ENCODE data around the gene ENTPD1. TPM values are rescaled to one million over a fixed set of nuclear protein-coding genes. Genes with fewer than 3 reads are reported as not detected.

Gene ENTPD1
- polyA plus RNA-seq, 1 donor from 2014 or later, result 48.0 TPM

- Mint-ChIP-seq H3K27me3 (no peaks in the 10 kb centered on the region), H3K27ac (peak overlapping the region; percentile 92 to 98 (median 96)), H3K4me1 (peaks cover 61 to 75% (median 67%) of the 10 kb centered on the region in 3 donors), H3K9me3 (no peaks in the 10 kb centered on the region), H3K36me3 (peaks cover 7% of the 10 kb centered on the region), H3K4me3 (peak overlapping the region in 3 of 4 donors; percentile 46 to 81 (median 79))
Measured at GRCh38 chr10:95782318-95782717, 26.4 kb downstream of the ENTPD1 start.

DNA sequence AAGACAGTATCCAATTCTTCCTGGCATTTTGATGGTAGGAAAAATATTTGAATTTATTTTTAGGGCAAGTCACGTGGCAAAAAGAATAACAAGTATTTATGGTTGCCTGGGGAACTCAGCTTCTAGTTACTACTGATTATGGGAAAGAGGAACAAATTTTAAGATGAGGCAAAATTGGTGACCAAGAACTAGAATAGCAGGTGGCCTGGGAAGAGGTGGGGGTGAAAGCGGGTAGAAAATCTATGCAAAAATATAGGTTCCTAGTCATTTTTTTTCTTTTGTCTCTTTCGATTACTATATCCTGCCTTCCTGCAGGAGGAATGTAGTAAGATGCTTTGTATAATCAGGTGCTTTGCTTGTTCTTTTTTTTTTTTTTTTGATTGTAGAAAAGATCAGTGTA lies 27.8 kb downstream of the ENTPD1 start:
- Mint-ChIP-seq H3K36me3 (peaks cover 7% of the 10 kb centered on the region), H3K4me1 (peaks cover 67 to 83% (median 76%) of the 10 kb centered on the region in 3 donors), H3K4me3 (peak overlapping the region in 3 of 4 donors; percentile 69 to 85 (median 84)), H3K9me3 (no peaks in the 10 kb centered on the region), H3K27me3 (no peaks in the 10 kb centered on the region), H3K27ac (peak overlapping the region; percentile 92 to 98 (median 96))

DNA sequence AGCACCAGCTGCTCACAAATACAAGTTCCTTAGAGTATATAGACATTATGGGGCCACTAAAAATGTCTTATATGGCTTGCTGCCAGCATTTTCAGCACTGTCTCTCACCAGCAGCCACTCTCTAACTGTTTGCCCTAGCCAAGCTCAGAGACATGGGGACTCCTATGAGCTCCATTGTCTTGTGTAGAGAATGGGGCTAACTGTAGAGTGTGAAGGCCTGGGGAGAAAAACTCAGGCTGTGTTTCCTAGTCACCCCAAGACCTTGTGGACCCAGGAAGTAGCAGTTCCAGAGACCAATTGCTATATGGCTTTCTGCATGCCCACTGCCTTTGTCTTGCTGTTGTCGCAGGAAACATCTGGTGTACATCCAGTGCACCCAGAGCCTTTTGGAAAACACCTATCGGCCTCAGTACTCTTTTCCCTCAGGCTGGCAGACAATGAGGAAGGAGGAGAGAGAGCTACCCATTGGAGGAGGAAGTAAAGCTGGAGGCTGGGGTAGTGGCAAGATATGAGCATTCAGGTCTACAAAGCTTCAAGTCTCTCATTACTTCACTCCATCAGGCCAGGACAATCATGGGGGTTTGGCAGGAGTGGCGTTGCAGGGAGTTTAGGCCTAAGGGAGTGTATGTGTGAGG lies 28.4 kb downstream of the ENTPD1 start:
- peak overlapping the region; percentile 92 to 98 (median 96) for H3K27ac Mint-ChIP-seq

GRCh38 chr10:95785317-95785716 lies 29.4 kb downstream of the ENTPD1 start:
- Mint-ChIP-seq H3K4me1 (peaks cover 64 to 82% (median 75%) of the 10 kb centered on the region in 3 donors), H3K9me3 (no peaks in the 10 kb centered on the region), H3K36me3 (peaks cover 9% of the 10 kb centered on the region), H3K27ac (peak overlapping the region; percentile 92 to 98 (median 96)), H3K4me3 (peak overlapping the region; percentile 42 to 91 (median 77)), H3K27me3 (no peaks in the 10 kb centered on the region)

More for the DNA sequence above, 28.4 kb downstream of the ENTPD1 start:
- Mint-ChIP-seq H3K4me1 (peaks cover 64 to 82% (median 76%) of the 10 kb centered on the region in 3 donors), H3K36me3 (peaks cover 7% of the 10 kb centered on the region), H3K4me3 (peak overlapping the region in 3 of 4 donors; percentile 69 to 91 (median 85)), H3K27me3 (no peaks in the 10 kb centered on the region), H3K9me3 (no peaks in the 10 kb centered on the region)

DNA sequence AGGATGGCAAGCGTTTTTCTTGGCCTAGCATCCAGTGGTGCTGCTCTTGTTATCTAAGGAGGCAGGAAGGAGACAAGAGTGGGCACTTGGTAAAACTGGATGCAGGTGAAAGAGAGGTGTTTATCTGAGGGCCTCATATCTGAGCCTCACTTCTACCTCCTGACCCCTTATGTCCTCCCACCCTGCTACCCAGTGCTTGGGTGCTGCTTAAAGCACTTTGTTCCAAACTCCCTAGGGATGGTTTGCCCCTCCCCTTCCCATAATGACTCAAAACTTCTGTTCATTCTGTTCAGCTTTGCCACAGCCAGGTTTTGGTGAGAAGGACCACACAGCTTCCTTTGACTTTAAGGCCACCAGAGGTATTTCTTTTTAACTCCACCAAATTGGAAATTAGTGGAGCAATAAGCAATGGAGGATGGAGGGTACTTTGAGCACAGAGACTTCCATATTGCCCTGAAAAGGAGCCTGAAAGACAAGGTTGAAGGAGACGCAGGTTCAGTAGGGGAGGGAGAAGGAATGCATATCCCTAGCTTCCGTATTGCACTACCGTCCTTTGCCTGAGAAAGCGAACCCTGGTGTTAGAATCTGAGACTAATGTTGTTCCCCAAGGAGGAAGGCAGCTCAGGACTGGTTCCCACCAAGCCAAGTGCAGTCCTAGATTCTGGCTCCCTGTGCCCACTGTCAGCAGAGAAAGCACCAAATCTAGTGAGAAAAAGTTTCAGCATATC lies 30.1 kb downstream of the ENTPD1 start:
- Mint-ChIP-seq H3K36me3 (peaks cover 3% of the 10 kb centered on the region), H3K27ac (peak overlapping the region; percentile 92 to 98 (median 96)), H3K9me3 (no peaks in the 10 kb centered on the region), H3K4me1 (peaks cover 67 to 81% (median 75%) of the 10 kb centered on the region in 3 donors), H3K27me3 (no peaks in the 10 kb centered on the region), H3K4me3 (peak overlapping the region in 3 of 4 donors; percentile 39 to 91 (median 69))

DNA sequence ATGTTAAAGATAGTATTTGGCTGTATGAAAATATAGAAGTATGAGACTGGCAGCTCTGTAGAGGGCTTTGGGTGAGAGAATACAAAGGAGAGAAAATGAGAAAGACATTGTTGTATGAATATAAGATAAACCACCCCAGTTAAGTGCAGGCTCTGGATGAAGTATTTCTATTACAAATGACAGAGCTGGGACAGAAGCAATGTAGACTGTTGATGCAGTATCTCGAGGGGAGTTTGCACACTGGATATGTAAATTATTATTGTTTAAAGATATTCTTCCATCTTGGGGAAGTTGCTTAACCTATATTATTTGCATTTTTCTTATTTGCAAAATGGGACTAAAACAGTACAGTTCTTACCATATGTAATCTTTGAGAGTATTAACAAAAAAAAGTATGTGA lies 31.5 kb downstream of the ENTPD1 start:
- H3K27me3 Mint-ChIP-seq, result no peaks in the 10 kb centered on the region
- H3K4me3 Mint-ChIP-seq, result peak overlapping the region; percentile 39 to 85 (median 59)
- H3K9me3 Mint-ChIP-seq, result no peaks in the 10 kb centered on the region
- peaks cover 2% of the 10 kb centered on the region for H3K36me3 Mint-ChIP-seq
- peaks cover 75 to 86% (median 83%) of the 10 kb centered on the region in 3 donors for H3K4me1 Mint-ChIP-seq
- peak overlapping the region; percentile 11 to 98 (median 92) for H3K27ac Mint-ChIP-seq

DNA sequence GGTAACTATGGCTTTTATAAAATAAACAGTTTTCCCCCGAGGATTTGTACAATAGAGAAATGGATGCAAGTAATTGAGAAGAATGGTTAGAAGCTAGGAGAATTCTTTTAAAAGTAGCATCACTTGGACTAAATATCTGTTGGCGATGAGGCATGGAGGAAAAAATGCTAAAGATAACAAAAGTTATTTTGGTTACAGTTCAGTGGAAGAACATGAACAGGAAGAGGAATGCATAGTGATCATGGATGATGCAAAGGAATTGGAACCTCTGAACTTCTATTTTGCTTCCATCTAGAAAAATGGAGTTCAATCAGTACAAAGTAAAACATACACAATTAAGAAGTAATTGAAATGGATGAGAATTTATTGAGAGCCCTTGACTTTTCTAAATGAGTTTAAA lies 32.9 kb downstream of the ENTPD1 start:
- peak overlapping the region in 1 of 3 donors; percentile 9 for H3K27ac Mint-ChIP-seq
- H3K4me1 Mint-ChIP-seq, result peaks cover 75 to 83% (median 80%) of the 10 kb centered on the region in 3 donors
- peaks cover 2% of the 10 kb centered on the region for H3K36me3 Mint-ChIP-seq
- H3K9me3 Mint-ChIP-seq, result no peaks in the 10 kb centered on the region
- H3K27me3 Mint-ChIP-seq, result no peaks in the 10 kb centered on the region
- H3K4me3 Mint-ChIP-seq, result peak overlapping the region in 2 of 4 donors; percentile 39

DNA sequence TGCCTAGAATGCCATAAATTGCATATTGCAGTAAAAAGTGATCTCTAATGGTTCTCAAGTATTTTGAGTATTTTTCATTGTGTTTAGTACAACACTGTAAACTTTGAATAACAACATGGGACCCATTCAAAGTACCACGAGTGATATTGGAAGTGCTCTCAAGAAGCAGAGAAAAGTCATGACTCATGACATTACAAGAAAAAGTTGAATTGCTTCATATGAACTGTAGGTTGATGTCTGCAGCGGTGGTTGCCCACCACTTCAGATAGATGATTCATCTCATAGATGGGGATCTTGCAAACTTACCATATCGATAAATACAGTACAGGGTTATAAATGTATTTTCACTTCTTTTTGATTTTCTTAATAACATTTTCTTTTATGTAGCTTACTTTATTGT lies 33.9 kb downstream of the ENTPD1 start:
- H3K36me3 Mint-ChIP-seq, result peaks cover 2% of the 10 kb centered on the region
- H3K27ac Mint-ChIP-seq, result peak overlapping the region in 1 of 3 donors; percentile 25
- no peaks in the 10 kb centered on the region for H3K9me3 Mint-ChIP-seq
- peak overlapping the region in 3 of 4 donors; percentile 10 to 49 (median 13) for H3K4me3 Mint-ChIP-seq
- H3K27me3 Mint-ChIP-seq, result no peaks in the 10 kb centered on the region
- H3K4me1 Mint-ChIP-seq, result peaks cover 71 to 79% (median 78%) of the 10 kb centered on the region in 3 donors

DNA sequence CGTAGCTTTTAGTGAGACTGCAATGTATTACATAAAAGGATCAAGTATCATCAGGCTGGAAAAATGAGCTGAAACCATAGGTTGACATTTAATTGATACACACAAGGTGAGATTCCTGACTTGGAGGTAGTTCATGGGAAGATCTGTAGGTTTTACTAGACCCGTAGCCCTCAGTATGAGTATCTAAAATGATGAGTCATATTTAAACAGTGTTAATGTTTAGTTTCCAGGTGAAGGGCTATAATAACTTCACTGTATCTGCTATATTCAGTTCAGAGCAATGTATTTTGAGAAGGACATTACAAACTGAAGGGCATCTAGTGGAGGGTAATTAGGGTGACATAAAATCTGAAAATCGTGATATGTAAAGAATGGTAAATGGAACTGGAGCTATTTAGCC lies 35.0 kb downstream of the ENTPD1 start:
- Mint-ChIP-seq H3K27me3 (no peaks in the 10 kb centered on the region), H3K36me3 (peaks cover 2% of the 10 kb centered on the region), H3K4me3 (peak overlapping the region in 3 of 4 donors; percentile 7 to 83 (median 53)), H3K4me1 (peaks cover 67 to 74% (median 72%) of the 10 kb centered on the region in 3 donors), H3K27ac (peak overlapping the region; percentile 6 to 90 (median 76)), H3K9me3 (no peaks in the 10 kb centered on the region)

GRCh38 chr10:95791425-95791979 lies 35.5 kb downstream of the ENTPD1 start:
- Mint-ChIP-seq H3K4me3 (peak overlapping the region in 3 of 4 donors; percentile 53 to 83 (median 74)), H3K9me3 (no peaks in the 10 kb centered on the region), H3K27me3 (no peaks in the 10 kb centered on the region), H3K27ac (peak overlapping the region; percentile 76 to 90 (median 85)), H3K36me3 (peaks cover 2% of the 10 kb centered on the region), H3K4me1 (peaks cover 70 to 74% (median 73%) of the 10 kb centered on the region in 3 donors)

DNA sequence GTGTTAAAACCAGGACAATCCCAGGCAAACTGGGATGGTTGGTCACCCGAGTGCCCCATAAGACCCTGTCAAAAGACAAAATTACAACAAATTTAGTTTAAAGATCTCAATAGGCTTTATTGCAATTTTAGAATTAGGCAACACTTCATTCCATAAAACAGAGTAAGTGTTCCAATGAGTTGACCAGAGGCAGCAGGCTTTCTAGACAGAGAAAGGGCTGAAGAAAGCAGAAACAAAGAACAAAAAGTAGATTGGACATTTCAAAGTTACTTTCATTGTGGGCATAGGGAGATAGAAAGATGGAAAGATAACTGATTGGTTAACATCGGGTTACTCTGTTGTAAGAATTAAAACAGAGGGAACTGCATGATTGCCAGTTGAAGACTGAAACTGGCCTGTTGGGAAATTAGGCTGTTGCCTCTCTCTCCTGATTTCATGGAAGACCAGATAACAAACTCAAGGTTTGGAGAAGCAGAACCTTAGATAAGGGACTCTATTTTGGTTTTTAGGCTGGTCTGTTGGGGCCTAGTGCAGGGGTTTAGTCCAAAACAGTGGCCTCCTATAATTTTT lies 36.3 kb downstream of the ENTPD1 start:
- Mint-ChIP-seq H3K27ac (peak overlapping the region; percentile 76 to 90 (median 85)), H3K4me1 (peaks cover 71 to 75% (median 73%) of the 10 kb centered on the region in 3 donors), H3K9me3 (no peaks in the 10 kb centered on the region), H3K27me3 (no peaks in the 10 kb centered on the region), H3K36me3 (peaks cover 3% of the 10 kb centered on the region), H3K4me3 (peak overlapping the region in 3 of 4 donors; percentile 53 to 88 (median 73))

DNA sequence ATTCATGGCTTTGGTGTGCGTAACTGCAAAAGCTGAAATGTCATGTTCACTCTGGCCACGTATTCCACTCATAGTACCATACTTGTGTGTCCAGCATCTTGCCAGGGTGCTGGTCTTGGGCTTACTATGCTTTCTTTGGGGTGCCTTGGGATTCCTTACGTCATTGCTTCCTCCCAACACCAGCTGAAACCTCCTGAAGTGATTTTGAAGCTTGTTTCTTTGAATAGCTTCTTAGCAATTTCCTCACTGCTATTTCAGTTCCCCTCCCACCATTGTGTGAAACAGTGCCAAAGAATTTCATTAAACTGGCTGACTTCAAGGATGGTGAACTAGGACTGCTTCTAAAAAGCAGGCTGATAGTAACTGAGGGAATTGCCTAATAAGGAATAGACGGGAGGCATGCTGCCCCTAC lies 36.9 kb downstream of the ENTPD1 start:
- Mint-ChIP-seq H3K27ac (peak overlapping the region; percentile 76 to 90 (median 85)), H3K9me3 (no peaks in the 10 kb centered on the region), H3K36me3 (peaks cover 3% of the 10 kb centered on the region), H3K4me3 (peak overlapping the region in 3 of 4 donors; percentile 53 to 88 (median 75)), H3K27me3 (no peaks in the 10 kb centered on the region), H3K4me1 (peaks cover 69 to 71% (median 71%) of the 10 kb centered on the region in 3 donors)

- no peaks in the 10 kb centered on the region for H3K9me3 Mint-ChIP-seq
- peak overlapping the region; percentile 39 to 88 (median 64) for H3K4me3 Mint-ChIP-seq
- H3K36me3 Mint-ChIP-seq, result peaks cover 6% of the 10 kb centered on the region
- H3K27ac Mint-ChIP-seq, result peak overlapping the region; percentile 76 to 91 (median 85)
- H3K4me1 Mint-ChIP-seq, result peaks cover 69 to 74% (median 74%) of the 10 kb centered on the region in 3 donors
- H3K27me3 Mint-ChIP-seq, result no peaks in the 10 kb centered on the region
Measured at GRCh38 chr10:95793401-95794045, 37.6 kb downstream of the ENTPD1 start.

DNA sequence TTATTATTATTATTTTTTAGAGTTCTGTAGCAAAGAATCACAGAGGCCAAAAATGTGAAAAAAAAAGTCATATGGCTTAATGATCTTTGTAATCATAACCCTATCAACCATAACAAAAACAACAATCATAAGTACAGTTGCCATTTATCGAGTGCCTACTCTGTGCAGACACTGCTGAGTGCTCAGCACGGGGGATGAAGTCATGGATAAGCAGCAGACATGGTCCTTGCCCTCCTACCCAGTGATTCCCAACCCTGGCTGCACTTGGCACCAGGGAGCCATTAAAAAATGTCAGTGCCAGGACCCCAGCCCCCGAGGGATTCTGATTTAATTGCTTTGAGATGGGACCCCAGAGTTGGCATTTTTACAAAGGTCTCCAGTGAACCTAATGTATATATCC lies 38.2 kb downstream of the ENTPD1 start:
- Mint-ChIP-seq H3K9me3 (no peaks in the 10 kb centered on the region), H3K4me3 (peak overlapping the region in 2 of 4 donors; percentile 29 to 33), H3K27ac (peak overlapping the region; percentile 48 to 91 (median 56)), H3K4me1 (peaks cover 64 to 75% (median 71%) of the 10 kb centered on the region in 3 donors), H3K27me3 (no peaks in the 10 kb centered on the region), H3K36me3 (peaks cover 8% of the 10 kb centered on the region)

All from IgD-negative memory B cell (primary cell).